IMR-90 (cell line): ENCODE results near the gene ZRANB3. TPM values are rescaled to one million over a fixed set of nuclear protein-coding genes. Genes with fewer than 3 reads are reported as not detected.

Source experiments
- ATAC-seq: fragments of 200-7000 bp; cut with Tn5 transposase; 2 replicates; pipeline ENCODE4 v1.9.1; 2020; ENCODE audit warnings: low read depth, mild to moderate bottlenecking, moderate library complexity
- BruUV-seq: library from RNA; stranded (reverse); fragments of 400-500 nt; replicated peaks from 2 replicates; lab custom pipeline; 2021; lab: Mats Ljungman, UMichigan
- CTCF ChIA-PET: fragments of 300-600 bp; formaldehyde crosslinking; extraction: SDS; loops from one replicate; lab custom pipeline; 2021; ENCODE audit warnings: antibody characterized with exemption; lab: Yijun Ruan, JAX
- POLR2A ChIA-PET: fragments of 300-600 bp; sonication (Branson Sonifier 250); formaldehyde crosslinking; loops from one replicate; lab custom pipeline; 2022; ENCODE audit warnings: antibody characterized with exemption; ENCODE audit not compliant: unreplicated experiment; lab: Charles Lee
- DNase-seq: peaks from one replicate; pipeline ENCODE4 v3.0.0; 2013
- H2AFZ ChIP-seq: replicated peaks from 2 replicates; pipeline ENCODE3; 2013; ENCODE audit warnings: low read length, mild to moderate bottlenecking; ENCODE audit not compliant: poor library complexity
- H2AK5ac ChIP-seq: 2 replicates; pipeline ENCODE4 v1.6.1; 2013; ENCODE audit warnings: low read depth, low read length, inconsistent platforms
- H2AK9ac ChIP-seq: replicated peaks from 2 replicates; pipeline ENCODE3; 2013; ENCODE audit warnings: mild to moderate bottlenecking, low read depth, low read length, moderate library complexity; ENCODE audit not compliant: poor library complexity
- H2BK120ac ChIP-seq: 2 replicates; pipeline ENCODE4 v1.6.1; 2013; ENCODE audit warnings: low read depth, low read length, inconsistent platforms
- H2BK15ac ChIP-seq: 3 replicates; pipeline ENCODE4 v1.6.1; 2013; ENCODE audit warnings: low read depth, low read length, inconsistent platforms
- H2BK20ac ChIP-seq: 2 replicates; pipeline ENCODE4 v1.6.1; 2013; ENCODE audit warnings: low read depth, mild to moderate bottlenecking, inconsistent platforms, low read length, moderate library complexity
- H2BK5ac ChIP-seq: 2 replicates; pipeline ENCODE4 v1.6.1; 2013; ENCODE audit warnings: mild to moderate bottlenecking, low read depth, low read length, inconsistent platforms; ENCODE audit not compliant: poor library complexity, severe bottlenecking
- H3K14ac ChIP-seq: replicated peaks from 2 replicates; pipeline ENCODE4 v1.6.1; 2013; ENCODE audit warnings: low read depth, low read length, inconsistent platforms
- H3K18ac ChIP-seq: 2 replicates; pipeline ENCODE4 v1.6.1; 2013; ENCODE audit warnings: low read depth, low read length, control low read depth
- H3K23ac ChIP-seq: 2 replicates; pipeline ENCODE4 v1.6.1; 2013; ENCODE audit warnings: low read depth, low read length, inconsistent platforms
- H3K27ac ChIP-seq: 2 replicates; pipeline ENCODE4 v1.5.1; 2013; ENCODE audit warnings: mild to moderate bottlenecking, control low read depth, low read length; ENCODE audit not compliant: insufficient read depth
- H3K27me3 ChIP-seq: 2 replicates; pipeline ENCODE4 v1.6.1; 2013; ENCODE audit warnings: low read length; ENCODE audit not compliant: control insufficient read depth, insufficient read depth
- H3K36me3 ChIP-seq: 2 replicates; pipeline ENCODE4 v1.6.1; 2013; ENCODE audit warnings: low read length, mixed read lengths; ENCODE audit not compliant: control insufficient read depth, insufficient read depth
- H3K4ac ChIP-seq: 2 replicates; pipeline ENCODE4 v1.6.1; 2013; ENCODE audit warnings: low read depth, low read length, inconsistent platforms
- H3K4me1 ChIP-seq: 2 replicates; pipeline ENCODE4 v1.6.1; 2013; ENCODE audit warnings: low read length, mixed read lengths; ENCODE audit not compliant: control insufficient read depth, insufficient read depth
- H3K4me2 ChIP-seq: 2 replicates; pipeline ENCODE4 v1.6.1; 2013; ENCODE audit warnings: low read depth, mild to moderate bottlenecking, control low read depth, low read length, moderate library complexity
- H3K4me3 ChIP-seq: 2 replicates; pipeline ENCODE4 v1.5.1; 2013; ENCODE audit warnings: low read depth, mild to moderate bottlenecking, control low read depth, low read length, moderate library complexity; ENCODE audit not compliant: insufficient read depth
- H3K56ac ChIP-seq: 2 replicates; pipeline ENCODE4 v1.6.1; 2013; ENCODE audit warnings: low read length, inconsistent platforms; ENCODE audit not compliant: insufficient read depth; ENCODE audit errors: extremely low read depth
- H3K79me1 ChIP-seq, 2 experiments: 2 replicates each; pipeline ENCODE4 v1.6.1; 2013; ENCODE audit warnings: low read length in 2 of 2, inconsistent platforms in 1 of 2, low read depth in 1 of 2
- H3K9ac ChIP-seq: 2 replicates; pipeline ENCODE4 v1.6.1; 2013; ENCODE audit warnings: low read depth, low read length, control low read depth
- H3K9me1 ChIP-seq: 2 replicates; pipeline ENCODE4 v1.6.1; 2013; ENCODE audit warnings: low read length, inconsistent platforms; ENCODE audit not compliant: insufficient read depth
- H3K9me3 ChIP-seq: 2 replicates; pipeline ENCODE4 v1.6.1; 2013; ENCODE audit warnings: low read length; ENCODE audit not compliant: control insufficient read depth, insufficient read depth
- H4K20me1 ChIP-seq: 2 replicates; pipeline ENCODE4 v1.6.1; 2013; ENCODE audit warnings: low read length, inconsistent platforms; ENCODE audit not compliant: insufficient read depth
- H4K5ac ChIP-seq: 2 replicates; pipeline ENCODE4 v1.6.1; 2013; ENCODE audit warnings: mild to moderate bottlenecking, low read depth, low read length, control low read depth
- H4K8ac ChIP-seq, 2 experiments: 2 replicates each; pipeline ENCODE4 v1.6.1; 2013; ENCODE audit warnings: low read depth in 2 of 2, low read length in 2 of 2, control low read depth in 1 of 2, inconsistent platforms in 1 of 2
- H4K91ac ChIP-seq: 2 replicates; pipeline ENCODE4 v1.6.1; 2013; ENCODE audit warnings: low read depth, low read length, inconsistent platforms; ENCODE audit not compliant: insufficient read depth
- CEBPB ChIP-seq: IDR thresholded peaks from 2 replicates; pipeline ENCODE4 v1.6.1; 2012; ENCODE audit warnings: low read depth, low read length, improper control_type of control experiment
- USF2 ChIP-seq: fragments of 150-350 bp; IDR thresholded peaks from 2 replicates; pipeline ENCODE4 v1.6.1; 2017; ENCODE audit warnings: mild to moderate bottlenecking, antibody characterized with exemption, low read length, low read depth
- WGBS, 2 experiments: methylation state at CpG; one replicate each; pipeline versions ENCODE4 v1.1.5 to v1.1.7; 2013; ENCODE audit warnings: missing lambda C conversion rate in 2 of 2; ENCODE audit not compliant: insufficient read length in 1 of 2; ENCODE audit errors: extremely low coverage in 2 of 2; 5-methylcytosine and 5-hydroxymethylcytosine counted together
- dilution Hi-C: fragments of 300-500 bp; cut with HindIII; formaldehyde crosslinking; loops from one replicate; pipeline ENCODE4 v1.14.3; 2018; ENCODE audit warnings: low sequenced_read_pairs; ENCODE audit not compliant: unreplicated experiment
- in situ Hi-C: fragments of 300-500 bp; cut with MboI; formaldehyde crosslinking; loops from 3 replicates; pipeline ENCODE4 v1.14.3; 2019; ENCODE audit warnings: low sequenced_read_pairs, inconsistent platforms, mixed read lengths
- intact Hi-C: fragments of 100-400 bp; cut with micrococcal nuclease; formaldehyde crosslinking; loops from 2 replicates; pipeline ENCODE4 v1.10.0; 2022
- polyA plus RNA-seq, 3 experiments: library from polyadenylated mRNA; depleted of rRNA; stranded (reverse); fragments of >200 nt; gene quantifications; 2 replicates each; pipeline ENCODE4 v1.2.3, GENCODE V29; 2012; ENCODE audit warnings: low replicate concordance in 1 of 3
- total RNA-seq: library from RNA; depleted of rRNA; stranded (reverse); fragments of >200 nt; gene quantifications from 2 replicates; pipeline ENCODE4 v1.2.3, GENCODE V29; 2012

The ZRANB3 gene
- total and polyA plus RNA-seq, 2 of the 4 experiments (the other 2 are of a cell fraction) = 3.4 to 9.3 TPM

- H3K79me1 ChIP-seq = peaks cover 13 to 19% of the 10 kb centered on the region in 2 experiments
- H3K4ac ChIP-seq = no peak overlapping the region
- intact Hi-C loops = no loop called here
- no peak overlapping the region for H3K18ac ChIP-seq
- ATAC-seq (no peak), DNase-seq (no peak)
- no peak overlapping the region for H3K9ac ChIP-seq
- no peaks in the 10 kb centered on the region for H3K27me3 ChIP-seq
- no peak overlapping the region for H3K14ac ChIP-seq
- 0 out of 2 replicates have a peak, but pooled peaks cover 3% of the 10 kb centered on the region for H3K36me3 ChIP-seq
- no peak overlapping the region for H3K56ac ChIP-seq
- ChIA-PET POLR2A (interaction anchor here (0.6 kb wide), 2 partner anchors 243 to 458 kb away, joined by 3 to 4 read pairs; no protein-coding TSS in a partner anchor), CTCF (no interaction called here)
- dilution Hi-C loops = no loop called here
- no peak overlapping the region for H3K4me3 ChIP-seq
- H2BK5ac ChIP-seq = no peak overlapping the region
- no peak overlapping the region for H3K4me2 ChIP-seq
- H2AFZ ChIP-seq = no peak overlapping the region
- in situ Hi-C loops = no loop called here
- no peak overlapping the region for H2BK120ac ChIP-seq
- H4K91ac ChIP-seq = no peak overlapping the region
- no TSS peak for BruUV-seq
- H3K23ac ChIP-seq = no peak overlapping the region
- TF ChIP-seq USF2 (no peak), CEBPB (peak; percentile 59; the same call in 1 of the 2 replicates)
- no peak overlapping the region for H4K5ac ChIP-seq
- no peaks in the 10 kb centered on the region for H3K9me3 ChIP-seq
- H3K4me1 ChIP-seq = no peaks in the 10 kb centered on the region
- H2BK20ac ChIP-seq = no peak overlapping the region
- H2AK5ac ChIP-seq = no peak overlapping the region
- no peak overlapping the region for H4K8ac ChIP-seq
- H3K27ac ChIP-seq = no peak overlapping the region
- no peaks in the 10 kb centered on the region; the same call in 1 of the 2 replicates for H4K20me1 ChIP-seq
- no CpG with 5 or more reads among the region's 5 CpGs for WGBS, 2 experiments
- no peak overlapping the region for H2BK15ac ChIP-seq
- no peak overlapping the region for H2AK9ac ChIP-seq
- H3K9me1 ChIP-seq = no peaks in the 10 kb centered on the region; the same call in 1 of the 2 replicates
Observed at GRCh38 chr2:135551356-135551755, 20.3 kb upstream of the ZRANB3 start.
